HG03575 (cell line): ENCODE data around the gene FCGR3B.
"Not testable (repeated sequence)": the region's sequence is repeated elsewhere in the genome, so short reads cannot be mapped to it uniquely, and the experiment has no call there.

ENCODE experiments used
- ATAC-seq: cut with Tn5 transposase; IDR thresholded peaks from one replicate; pipeline ENCODE4 v1.9.1; 2021; ENCODE audit not compliant: unreplicated experiment, insufficient number of reproducible peaks, low FRiP score; ENCODE audit errors: extremely low read depth

FCGR3B gene

DNA sequence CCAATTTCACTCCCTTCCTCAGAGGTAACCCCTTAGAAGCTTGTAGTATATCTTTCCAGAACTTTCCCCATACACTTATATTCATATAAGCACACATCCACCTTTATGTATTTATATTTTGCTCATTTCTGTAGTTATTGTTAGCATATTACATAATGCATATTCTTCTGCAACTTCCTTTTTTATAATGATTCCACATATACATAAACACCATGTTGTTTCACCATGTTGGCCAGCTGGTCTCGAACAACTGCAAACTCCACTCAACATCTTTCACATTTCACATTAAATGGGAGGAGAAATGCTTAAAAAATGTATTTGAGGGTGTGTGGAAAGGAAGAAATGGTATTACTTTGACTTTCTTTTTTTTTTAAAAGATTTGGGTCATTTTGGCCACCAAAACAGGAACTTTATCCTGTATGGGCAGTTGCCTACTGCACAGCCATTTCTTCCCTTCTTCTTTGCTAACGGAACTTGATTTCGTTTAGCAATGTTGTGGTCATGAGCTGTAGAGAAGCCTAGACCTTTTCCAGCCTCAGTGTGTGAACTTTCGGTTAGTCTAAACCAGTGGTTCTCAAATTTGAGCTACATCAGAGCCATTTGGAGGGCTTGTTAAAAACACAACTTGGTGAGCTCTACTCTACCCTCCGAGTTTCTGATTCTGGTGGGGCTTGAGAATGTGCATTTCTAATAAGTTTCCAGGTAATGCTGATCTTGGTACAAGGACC lies 12.7 kb upstream of the FCGR3B start:
- ATAC-seq = not testable (repeated sequence)

DNA sequence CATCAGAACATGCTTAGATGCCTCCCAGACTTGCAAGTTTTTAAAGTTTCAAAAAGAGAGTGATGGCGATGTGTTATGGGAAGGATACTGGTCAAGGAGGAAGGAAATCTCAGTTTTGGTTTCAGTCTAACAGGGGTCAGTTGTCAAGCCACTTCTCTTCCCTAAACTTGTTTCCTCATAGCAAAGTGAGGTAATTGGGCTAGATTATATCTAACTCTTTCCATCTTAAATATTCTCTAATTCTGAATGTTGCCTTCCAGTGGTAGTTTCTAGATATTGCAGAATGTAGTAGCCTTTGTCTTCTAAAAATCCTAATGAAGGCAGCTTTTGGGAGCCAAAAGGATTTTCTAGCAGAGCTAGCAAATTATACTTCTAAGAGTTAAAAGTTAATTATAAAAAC lies 11.7 kb upstream of the FCGR3B start:
- ATAC-seq = not testable (repeated sequence)

DNA sequence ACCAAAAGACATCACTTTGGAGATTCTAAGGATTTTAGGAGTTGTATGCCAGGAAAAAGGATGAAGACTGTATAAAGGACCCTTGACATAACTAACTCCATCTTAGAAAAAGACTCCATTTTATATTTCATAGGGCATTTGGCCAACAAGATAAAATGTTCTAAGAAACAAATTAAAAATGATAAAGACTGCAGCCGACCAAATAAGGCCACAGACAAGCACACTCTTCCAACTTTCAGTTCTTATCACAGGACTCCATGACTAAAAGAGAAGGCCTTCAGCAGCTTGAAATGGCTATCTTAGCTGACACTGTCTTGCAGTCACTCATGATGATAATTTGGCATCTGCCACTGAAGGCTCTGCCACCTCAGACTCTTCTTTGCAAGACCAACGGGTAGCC lies 8.2 kb upstream of the FCGR3B start:
- ATAC-seq = not testable (repeated sequence)

DNA sequence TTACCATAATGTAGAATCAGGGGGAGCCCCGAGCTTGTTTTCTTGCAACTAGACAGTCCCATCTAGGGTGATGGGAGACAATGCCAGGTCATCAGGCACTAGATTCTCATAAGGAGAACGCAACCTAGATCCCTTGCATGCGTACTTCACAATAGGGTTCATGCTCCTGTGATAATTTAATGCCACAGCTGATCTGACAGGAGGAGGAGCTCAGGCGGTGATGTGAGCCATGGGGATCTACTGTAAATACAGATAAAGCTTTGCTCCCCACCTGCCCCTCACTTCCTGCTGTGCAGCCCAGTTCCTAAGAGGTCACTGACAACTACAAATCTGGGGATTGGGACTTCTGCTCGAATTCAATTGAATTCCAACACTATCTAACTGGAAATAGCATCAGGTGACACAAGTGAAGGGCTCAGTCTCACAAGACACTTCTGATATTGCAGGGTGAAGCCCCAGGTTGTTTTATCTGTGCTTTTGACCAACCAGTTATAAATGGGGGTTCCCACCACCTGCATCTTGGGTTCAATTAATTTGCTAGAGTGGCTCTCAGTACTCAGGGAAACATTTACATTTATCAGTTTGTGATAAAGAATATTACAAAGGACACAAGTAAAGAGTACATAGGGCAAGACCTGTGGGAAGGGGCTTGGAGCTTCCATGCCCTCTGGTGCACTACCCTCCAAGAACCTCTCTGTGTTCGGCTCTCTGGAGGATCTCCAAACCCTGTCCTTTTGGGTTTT lies 7.4 kb upstream of the FCGR3B start:
- not testable (repeated sequence) for ATAC-seq

DNA sequence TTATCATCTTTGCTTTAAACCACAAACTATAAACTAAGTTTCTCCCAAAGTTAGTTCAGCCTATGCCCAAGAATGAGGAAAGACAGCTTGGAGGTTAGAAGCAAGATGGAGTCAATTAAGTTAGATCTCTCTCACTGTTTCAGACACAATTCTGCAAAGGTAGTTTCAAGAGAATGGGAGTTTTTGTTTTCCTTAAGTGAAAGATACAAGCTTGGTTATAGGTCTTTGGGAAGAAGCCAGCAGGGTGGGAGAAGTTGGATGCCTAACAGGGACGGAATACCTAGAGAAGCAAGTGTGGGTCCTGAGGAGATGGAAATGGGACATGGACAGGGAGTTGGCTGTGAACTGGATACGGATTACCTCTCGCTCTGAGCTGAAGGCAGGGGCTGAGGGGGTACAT lies 6.0 kb upstream of the FCGR3B start:
- ATAC-seq = not testable (repeated sequence)

DNA sequence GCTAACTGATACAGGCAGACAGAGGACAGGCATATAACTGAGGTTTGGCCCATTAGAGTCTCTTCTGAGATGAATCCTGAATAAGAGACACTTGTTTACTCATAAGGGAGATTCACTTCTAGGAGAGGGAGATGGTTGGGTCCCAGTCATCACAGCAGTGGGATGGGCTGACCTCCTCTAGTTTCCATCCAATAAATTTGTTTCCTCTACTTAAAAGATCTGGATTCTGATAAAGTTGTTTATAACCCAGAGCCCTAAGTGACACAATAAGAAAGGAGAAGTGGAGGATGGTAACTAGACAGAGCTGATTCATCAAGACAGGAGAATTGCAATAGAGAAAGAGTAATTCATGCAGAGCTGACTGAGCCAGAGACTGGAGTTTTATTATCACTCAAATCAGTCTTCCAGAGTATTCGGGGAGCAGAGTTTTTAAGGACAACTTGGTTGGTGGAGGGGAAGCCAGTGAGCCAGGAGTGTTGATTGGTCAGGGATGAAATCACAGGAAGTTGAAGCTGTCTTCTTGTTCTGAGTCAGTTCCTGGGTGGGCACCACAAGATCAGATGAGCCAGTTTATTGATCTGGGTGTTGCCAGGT lies 5.3 kb upstream of the FCGR3B start:
- not testable (repeated sequence) for ATAC-seq

DNA sequence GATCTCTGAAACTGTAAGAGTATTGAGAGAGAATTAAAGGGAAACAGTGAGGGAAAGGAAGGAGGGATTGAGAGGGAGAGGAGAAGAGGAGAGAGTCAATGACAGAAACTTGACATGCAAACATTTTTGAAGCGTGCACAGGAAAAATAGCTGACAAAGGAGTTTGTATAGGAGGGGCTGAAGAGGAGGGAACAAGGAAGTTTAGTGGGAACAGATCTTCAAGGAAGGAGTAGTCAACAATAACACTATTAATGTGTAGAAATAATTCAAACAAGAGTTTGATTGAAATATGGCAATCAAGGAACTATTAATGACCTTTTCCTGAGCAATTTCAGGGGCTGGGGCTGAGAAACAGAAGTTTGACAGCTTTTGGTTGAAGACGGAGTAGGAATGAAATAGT lies 4.0 kb upstream of the FCGR3B start:
- ATAC-seq = not testable (repeated sequence)

DNA sequence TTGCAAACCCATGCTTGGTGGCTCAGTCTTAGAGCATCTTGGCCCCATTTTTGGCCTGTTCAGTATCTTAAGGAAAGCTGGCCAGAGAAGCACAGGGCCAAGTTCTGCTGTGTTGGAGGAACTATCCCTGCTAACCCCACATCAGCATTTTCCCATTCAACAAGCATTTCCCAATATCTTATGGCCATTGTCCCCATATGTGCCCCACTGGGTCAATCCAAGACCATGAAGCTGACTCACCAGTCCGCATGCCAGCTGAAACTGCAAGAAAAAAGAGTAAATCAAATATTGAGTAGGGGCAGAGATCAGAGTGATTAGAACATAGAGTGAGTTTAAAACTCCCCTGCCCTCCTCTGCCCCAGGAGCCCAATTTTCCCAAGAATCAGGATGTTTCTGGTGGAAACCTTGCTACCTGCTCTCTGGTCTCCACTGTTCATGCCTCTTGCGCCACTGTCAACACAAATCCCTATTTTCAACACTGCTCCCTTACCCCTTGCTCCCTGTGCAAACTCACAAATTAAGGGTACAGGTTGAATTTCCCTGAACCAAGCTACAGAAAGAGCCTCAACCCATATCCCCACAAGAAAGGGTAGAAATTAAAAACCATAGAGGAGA lies 741 bp downstream of the FCGR3B start:
- not testable (repeated sequence) for ATAC-seq

DNA sequence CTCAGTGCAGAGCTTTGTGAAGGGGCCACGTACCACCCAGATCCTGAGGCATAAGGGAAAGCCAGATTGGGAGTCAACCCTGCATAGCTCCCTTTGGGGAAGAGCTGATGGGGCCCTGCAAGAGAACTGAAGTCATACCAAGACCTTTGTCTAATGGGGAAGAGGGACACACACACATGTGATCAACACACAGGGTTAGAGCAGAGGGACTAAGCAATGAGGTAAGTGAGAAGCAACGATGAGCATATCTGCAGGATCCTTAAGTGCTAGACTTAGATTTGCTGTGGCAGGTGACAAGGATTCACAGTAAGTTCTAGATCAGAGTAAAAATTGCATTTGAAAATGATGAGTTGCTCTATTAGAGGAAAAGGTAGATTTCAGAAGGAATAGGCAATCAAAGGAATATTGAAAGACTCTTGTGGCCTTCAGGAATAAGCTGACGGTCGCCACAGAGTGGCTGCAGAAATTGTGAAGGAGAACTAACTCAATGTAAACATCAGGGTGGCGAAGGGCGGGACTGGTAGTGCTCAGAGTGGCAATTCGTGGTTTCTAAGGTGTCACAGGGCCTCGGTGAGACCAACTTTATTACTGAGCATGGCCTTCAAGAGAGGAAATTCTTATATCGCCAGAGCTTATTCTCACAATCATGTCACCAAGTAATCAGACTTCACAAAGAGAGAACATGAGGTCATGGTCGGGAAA lies 4.4 kb downstream of the FCGR3B start:
- not testable (repeated sequence) for ATAC-seq

DNA sequence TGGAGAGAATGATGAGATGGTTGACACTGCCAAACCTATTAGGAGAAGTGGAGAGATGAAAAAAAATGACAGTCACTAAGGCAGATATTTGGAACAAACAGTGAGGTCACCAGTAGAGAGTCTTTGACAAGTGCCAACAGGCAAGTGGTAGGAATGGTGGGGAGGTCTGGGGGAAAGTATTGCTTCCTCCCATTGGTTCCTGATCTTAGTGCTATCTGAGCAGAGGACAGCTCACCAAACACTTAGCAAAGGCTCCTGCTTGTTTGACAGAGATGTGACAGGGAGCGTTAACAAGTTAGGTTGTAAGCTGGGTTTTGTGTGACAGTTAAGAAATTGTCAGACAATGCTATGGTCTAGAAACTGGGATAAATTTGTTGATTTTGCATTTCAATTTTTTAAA lies 6.4 kb downstream of the FCGR3B start:
- ATAC-seq = not testable (repeated sequence)

DNA sequence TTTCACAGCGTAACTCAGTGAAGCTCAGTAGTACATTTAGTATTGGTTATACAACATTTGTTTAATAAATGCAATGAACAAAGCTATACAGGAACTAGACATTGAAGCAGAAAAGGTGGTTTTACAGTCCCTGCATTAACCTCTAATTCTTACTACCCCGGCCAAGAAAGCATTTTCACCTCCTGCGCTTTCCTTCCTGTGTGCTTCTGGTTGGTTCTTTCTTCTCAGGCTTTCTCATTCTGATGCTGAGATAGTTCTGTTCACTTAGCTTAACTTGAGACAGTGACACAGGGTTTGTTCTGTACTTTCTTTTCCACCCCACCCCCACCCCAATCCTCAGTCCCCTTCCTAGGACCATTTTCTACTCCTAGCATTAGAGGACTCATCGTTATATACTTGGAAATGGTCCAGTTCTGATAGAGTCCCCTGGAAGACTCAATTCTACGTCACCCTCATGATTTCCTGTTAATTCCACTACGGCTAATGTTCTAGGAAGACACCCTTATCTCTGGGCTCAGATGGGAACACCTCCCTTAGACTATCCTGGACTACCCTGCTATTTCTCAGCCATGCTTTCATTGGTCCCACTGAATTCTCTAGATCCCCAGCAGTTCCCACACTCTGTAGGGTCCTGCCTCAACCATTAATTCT lies 7.5 kb downstream of the FCGR3B start:
- not testable (repeated sequence) for ATAC-seq

DNA sequence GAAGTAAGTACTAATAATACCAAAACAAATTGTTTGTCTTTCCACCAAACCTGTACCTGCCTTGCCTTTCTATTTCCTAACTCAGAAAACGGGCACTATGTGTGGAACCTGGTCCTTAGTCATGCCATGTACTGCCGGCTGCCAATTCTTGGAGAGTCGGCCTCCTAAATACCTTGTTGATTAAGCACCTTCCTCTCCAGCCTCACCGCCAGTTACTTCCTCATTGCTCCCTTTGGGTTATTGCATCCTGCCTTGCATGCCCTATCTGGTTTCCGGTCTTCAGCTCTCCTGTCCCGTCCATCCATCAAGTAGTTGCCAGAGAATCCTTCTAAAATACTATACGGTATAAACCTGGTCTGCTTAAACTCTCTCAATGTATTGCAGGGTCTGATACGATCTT lies 8.9 kb downstream of the FCGR3B start:
- not testable (repeated sequence) for ATAC-seq

DNA sequence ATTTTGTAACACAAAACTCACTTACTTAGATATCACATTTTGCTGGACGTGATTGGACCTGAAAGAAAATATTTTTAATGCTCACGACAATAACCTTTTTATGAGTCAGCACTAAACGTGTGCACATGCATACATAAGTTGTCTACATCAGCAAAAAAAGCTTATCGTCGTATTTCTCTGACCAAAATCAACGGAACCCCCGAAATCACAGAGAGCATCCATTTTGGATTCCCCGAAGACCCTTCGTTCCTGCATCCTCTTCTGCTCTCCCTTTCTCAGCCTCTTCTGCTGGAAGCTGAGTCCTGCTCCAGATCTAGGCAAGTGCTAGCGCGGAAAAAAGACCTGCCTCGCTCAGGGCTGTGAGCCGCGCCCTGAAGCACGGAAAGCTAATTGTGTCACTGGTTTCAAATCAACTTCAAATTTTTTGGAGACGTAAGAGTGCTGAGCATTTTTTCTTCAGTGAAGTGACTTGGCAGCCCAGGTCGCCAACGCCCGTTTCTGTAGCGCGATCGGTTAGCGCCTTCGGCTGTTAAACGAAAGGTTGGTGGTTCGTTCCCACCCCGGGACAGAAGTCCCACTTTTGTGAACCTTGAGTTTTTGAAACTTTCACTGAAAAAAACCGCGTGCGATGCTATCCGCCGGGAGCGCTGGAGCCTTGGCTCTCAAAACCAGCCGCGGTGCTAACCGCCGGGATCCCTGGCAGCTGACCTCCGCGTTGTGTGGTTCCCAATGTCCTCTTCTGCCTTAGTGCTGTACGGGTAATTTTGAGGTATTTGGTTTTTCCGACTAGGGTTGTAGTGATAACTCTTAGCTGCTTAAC lies 9.6 kb downstream of the FCGR3B start:
- ATAC-seq = not testable (repeated sequence)

DNA sequence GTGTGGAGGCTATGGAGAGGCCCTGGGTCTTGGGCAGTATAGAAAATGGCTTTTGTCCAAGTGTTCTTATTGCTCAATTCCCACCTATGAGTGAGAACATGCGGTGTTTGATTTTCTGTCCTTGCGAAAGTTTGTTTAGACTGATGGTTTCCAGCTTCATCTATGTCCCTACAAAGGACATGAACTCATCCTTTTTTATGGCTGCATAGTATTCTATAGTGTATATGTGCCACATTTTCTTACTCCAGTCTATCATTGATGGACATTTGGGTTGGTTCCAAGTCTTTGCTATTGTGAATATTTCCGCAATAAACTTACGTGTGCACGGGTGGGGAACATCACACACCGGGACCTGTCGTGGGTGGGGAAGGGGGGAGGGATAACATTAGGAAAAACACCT lies 10.6 kb downstream of the FCGR3B start:
- not testable (repeated sequence) for ATAC-seq

DNA sequence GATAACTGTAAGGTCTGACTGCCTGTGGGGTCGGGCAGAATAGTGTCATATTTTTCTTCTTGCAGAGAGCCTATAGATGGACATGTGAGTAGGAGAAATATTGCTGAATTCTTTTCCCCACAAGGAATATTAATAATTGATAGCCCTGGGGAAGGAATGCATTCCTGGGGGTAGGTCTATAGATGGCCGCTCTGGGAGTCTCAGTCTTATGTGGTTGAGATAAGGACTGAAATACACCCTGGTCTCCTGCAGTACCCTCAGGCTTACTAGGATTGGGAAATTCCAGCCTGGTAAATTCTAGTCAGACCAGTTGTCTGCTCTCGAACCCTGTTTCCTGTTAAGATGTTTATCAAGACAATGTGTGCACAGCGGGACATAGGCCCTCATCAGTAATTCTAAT lies 12.5 kb downstream of the FCGR3B start:
- ATAC-seq = not testable (repeated sequence)

DNA sequence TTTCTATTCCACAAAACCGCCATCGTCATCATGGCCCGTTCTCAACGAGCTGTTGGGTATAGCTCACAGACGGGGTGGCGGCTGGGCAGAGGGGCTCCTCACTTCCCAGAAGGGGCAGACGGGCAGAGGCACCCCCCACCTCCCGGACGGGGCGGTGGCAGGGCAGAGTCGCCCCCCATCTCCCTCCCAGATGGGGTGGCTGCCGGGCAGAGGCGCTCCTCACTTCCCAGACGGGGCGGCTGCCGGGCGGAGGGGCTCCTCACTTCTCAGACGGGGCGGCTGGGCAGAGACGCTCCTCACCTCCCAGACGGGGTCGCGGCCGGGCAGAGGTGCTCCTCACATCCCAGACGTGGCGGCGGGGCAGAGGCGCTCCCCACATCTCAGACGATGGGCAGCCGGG lies 14.6 kb downstream of the FCGR3B start:
- not testable (repeated sequence) for ATAC-seq

DNA sequence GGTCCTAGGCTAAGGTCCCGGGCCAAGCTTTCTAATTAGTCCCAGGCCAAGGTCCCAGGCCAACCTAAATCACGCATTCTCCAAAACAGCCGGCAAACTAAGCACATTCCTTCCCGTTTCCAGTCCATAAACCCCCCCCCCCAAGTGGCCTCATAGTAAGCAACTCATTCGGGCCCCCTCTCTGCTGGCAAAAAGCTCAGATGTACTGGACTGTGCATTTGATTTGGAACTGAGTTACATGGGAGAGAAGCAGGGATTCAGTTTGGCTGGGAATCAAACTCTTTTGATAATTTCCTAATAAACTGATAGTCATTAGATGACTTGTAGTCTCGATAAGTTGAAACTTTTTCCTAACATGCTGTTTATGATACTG lies 17.8 kb downstream of the FCGR3B start:
- not testable (repeated sequence) for ATAC-seq
